Sigmoid colon (tissue), 4 donors: ENCODE measurements around the gene ECE1.

Experiments used
- EP300 ChIP-seq, 4 donors: sonication (generic); formaldehyde crosslinking; IDR thresholded peaks; one replicate each; pipeline ENCODE4 v1.6.1; 2017; ENCODE audit warnings: antibody characterized with exemption in 4 of 4
- POLR2A ChIP-seq, 2 donors: fragments of 450-650 bp; IDR thresholded peaks; one replicate each; pipeline ENCODE4 v1.6.1; 2016; ENCODE audit warnings: antibody characterized with exemption in 2 of 2, mild to moderate bottlenecking in 2 of 2, moderate library complexity in 2 of 2
- POLR2AphosphoS5 ChIP-seq, 4 donors: sonication (generic); formaldehyde crosslinking; IDR thresholded peaks; one replicate each; pipeline ENCODE4 v1.6.1; 2017; ENCODE audit warnings: antibody characterized with exemption in 4 of 4
- TF ChIP-seq, protein P1 (sequence below), 4 experiments: fragments of 450-650 bp in 3 of 4; fragments of 200-600 bp in 1 of 4; IDR thresholded peaks; one replicate each; pipeline ENCODE4 v1.5.1; 2016 to 2019; ENCODE audit warnings: antibody characterized with exemption in 4 of 4, mild to moderate bottlenecking in 3 of 4, moderate library complexity in 2 of 4

DNA sequence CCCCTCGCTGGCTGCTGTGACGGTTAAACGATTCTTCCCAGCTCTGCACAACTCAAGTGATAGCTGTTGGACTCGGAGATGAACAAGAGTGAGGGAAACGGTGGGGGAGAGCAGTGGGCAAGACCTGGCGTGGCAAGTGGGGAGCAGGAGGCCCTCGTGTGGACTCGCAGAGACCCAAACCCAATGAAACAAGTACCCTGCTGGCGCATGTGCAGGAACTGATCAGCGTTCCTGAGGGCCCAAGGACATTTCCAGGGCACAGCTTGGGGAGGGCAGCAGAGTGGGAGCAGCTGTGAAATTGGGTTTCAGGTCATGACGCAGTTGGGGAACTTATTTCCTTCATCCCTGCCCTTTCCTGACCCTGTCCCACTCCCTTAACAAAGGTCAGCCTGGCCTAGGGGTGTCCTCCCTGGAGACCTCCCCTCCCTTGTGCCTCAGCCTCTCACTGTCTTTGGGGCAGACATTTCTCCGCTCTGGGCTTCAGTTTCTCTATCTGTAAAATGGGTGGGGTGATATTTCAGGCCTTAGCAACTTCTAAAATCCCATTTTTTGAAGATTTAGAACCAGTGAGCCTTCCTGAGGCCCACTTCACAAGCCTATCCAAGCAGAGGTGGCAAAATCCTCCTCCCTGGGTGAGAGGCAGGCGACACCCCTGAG, 27.9 kb upstream of the ECE1 start:
- TF ChIP-seq, protein P1, sequence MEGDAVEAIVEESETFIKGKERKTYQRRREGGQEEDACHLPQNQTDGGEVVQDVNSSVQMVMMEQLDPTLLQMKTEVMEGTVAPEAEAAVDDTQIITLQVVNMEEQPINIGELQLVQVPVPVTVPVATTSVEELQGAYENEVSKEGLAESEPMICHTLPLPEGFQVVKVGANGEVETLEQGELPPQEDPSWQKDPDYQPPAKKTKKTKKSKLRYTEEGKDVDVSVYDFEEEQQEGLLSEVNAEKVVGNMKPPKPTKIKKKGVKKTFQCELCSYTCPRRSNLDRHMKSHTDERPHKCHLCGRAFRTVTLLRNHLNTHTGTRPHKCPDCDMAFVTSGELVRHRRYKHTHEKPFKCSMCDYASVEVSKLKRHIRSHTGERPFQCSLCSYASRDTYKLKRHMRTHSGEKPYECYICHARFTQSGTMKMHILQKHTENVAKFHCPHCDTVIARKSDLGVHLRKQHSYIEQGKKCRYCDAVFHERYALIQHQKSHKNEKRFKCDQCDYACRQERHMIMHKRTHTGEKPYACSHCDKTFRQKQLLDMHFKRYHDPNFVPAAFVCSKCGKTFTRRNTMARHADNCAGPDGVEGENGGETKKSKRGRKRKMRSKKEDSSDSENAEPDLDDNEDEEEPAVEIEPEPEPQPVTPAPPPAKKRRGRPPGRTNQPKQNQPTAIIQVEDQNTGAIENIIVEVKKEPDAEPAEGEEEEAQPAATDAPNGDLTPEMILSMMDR (IDR thresholded peaks at IDR 0.05), result no peak
- TF ChIP-seq POLR2A (IDR thresholded peaks at IDR 0.05), result no peak
- TF ChIP-seq POLR2AphosphoS5 (IDR thresholded peaks at IDR 0.05), result no peak
- TF ChIP-seq EP300 (IDR thresholded peaks at IDR 0.05), result no peak
